ENCODE data around the gene RADX. TPM values are rescaled to one million over a fixed set of nuclear protein-coding genes. Genes with fewer than 3 reads are reported as not detected.

Gene RADX
- total RNA-seq, 1 donor from 2014 or later: 6.7 TPM

- no peak for DNase-seq (ENCODE audit: low spot score)
- no peak for ATAC-seq
Observed at GRCh38 chrX:106670631-106671030, 58.9 kb downstream of the RADX start.

GRCh38 chrX:106672527-106672926 is 60.7 kb downstream of the RADX start:
- DNase-seq (ENCODE audit: low spot score) (no peak), ATAC-seq (no peak)
- intact Hi-C loops (cut with DNase I): no loop called here

More at GRCh38 chrX:106670631-106671030, 58.9 kb downstream of the RADX start:
- intact Hi-C loops (cut with DNase I): no loop called here

DNA sequence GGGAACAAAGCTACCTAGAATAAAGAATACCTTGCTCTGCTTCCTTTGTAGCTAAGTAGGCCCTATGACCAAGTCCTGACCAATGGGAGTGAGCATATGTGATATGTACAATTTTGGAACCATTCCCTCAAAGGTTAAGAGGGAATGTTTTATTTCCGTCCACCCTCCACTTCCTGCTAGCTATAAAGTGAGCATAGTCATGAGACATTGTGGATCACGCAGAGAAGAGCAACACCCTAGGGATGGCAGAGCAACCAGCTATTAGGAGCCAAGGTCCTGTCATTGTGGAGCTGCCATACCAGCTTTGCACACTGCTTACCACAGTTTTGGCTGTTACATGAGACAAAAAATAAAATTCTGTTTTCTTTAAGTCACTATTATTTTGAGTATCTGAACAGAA is 68.9 kb downstream of the RADX start:
- intact Hi-C loops (cut with DNase I): no loop called here
- ATAC-seq (no peak), DNase-seq (ENCODE audit: low spot score) (no peak)

GRCh38 chrX:106684207-106684606 is 72.4 kb downstream of the RADX start:
- intact Hi-C loops (cut with DNase I): no loop called here
- DNase-seq (ENCODE audit: low spot score) (no peak), ATAC-seq (no peak)

GRCh38 chrX:106692425-106693065 is 80.8 kb downstream of the RADX start:
- DNase-seq (ENCODE audit: low spot score): no peak
- no peak for ATAC-seq
- intact Hi-C loops (cut with DNase I): no loop called here

DNA sequence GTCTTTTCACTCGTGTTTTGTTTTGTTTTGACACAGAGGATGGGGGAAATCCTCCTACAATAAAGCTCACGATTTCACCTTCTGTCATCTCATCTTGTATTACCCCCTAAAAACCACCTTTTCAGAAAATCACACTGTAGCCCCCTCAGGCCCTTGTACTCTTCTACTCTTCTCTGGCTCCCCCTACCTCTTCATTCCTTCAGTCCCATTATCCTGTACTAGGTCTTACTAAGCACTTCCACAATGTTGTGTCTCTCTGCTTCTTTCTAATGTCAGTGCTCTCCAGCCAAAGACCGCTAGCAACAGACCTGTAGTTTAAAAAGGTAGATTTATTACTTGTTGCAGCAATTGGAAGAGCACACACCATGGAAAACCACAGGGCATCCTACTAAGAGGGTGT is 84.7 kb downstream of the RADX start:
- intact Hi-C loops (cut with DNase I): no loop called here
- DNase-seq (ENCODE audit: low spot score) (no peak), ATAC-seq (no peak)

- DNase-seq (ENCODE audit: low spot score) (no peak), ATAC-seq (no peak)
- intact Hi-C loops (cut with DNase I): no loop called here
Observed at GRCh38 chrX:106698693-106699092, 86.9 kb downstream of the RADX start.

GRCh38 chrX:106702636-106703035 is 90.9 kb downstream of the RADX start:
- intact Hi-C loops (cut with DNase I): no loop called here
- DNase-seq (ENCODE audit: low spot score) (no peak), ATAC-seq (no peak)

GRCh38 chrX:106706466-106706865 is 94.7 kb downstream of the RADX start:
- DNase-seq (ENCODE audit: low spot score) (no peak), ATAC-seq (no peak)
- intact Hi-C loops (cut with DNase I): no loop called here

GRCh38 chrX:106707771-106708454 is 96.1 kb downstream of the RADX start:
- DNase-seq (ENCODE audit: low spot score) (no peak), ATAC-seq (no peak)
- intact Hi-C loops (cut with DNase I): no loop called here

GRCh38 chrX:106710771-106711170 is 99.0 kb downstream of the RADX start:
- intact Hi-C loops (cut with DNase I): no loop called here
- DNase-seq (ENCODE audit: low spot score) (no peak), ATAC-seq (no peak)

DNA sequence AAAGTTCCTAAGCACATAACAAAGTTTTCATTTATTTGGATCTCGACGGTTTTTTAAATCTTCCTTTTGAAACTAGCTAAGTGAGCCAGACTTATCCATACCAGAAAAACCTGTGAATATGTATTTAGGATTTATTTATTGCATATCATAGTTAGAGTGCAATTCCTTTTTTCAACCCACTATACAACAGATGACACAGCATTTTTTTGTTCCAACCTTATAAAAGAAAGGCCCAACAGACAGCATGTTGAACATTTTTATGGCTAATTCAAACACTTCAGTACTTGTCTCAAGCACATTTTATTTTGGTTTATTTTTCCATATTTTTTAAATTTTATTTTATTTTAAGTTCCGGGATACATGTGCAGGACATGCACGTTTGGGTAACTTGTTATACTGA is 99.6 kb downstream of the RADX start:
- no peak for ATAC-seq

DNA sequence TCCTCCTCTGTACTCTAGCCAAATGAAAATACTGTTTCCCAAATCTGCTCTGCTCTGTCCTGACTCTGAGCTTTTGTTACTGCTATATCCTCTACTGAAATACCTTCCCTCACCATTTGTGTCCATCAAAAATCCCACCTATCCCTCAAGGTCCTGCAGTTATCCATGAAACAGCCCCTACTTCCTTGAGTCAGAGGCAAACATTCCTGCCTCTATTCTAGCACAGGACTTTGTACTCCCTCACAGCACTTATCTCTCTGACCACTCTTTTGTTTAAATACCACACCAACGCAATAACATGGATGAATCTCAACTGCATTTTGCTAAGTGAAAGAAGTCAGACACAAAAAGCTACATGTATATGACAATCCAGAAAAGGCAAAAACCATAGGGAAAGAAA is 104.2 kb downstream of the RADX start:
- no peak for DNase-seq (ENCODE audit: low spot score)
- ATAC-seq: no peak
- intact Hi-C loops (cut with DNase I): no loop called here

More for the DNA sequence above, 99.6 kb downstream of the RADX start:
- no peak for DNase-seq (ENCODE audit: low spot score)
- intact Hi-C loops (cut with DNase I): no loop called here

- no peak for ATAC-seq
- intact Hi-C loops (cut with DNase I): no loop called here
Observed at GRCh38 chrX:106716463-106716862, 104.7 kb downstream of the RADX start.

GRCh38 chrX:106718709-106719108 is 106.9 kb downstream of the RADX start:
- ATAC-seq: no peak
- DNase-seq (ENCODE audit: low spot score): no peak
- intact Hi-C loops (cut with DNase I): no loop called here

More at GRCh38 chrX:106716463-106716862, 104.7 kb downstream of the RADX start:
- DNase-seq (ENCODE audit: low spot score): no peak

- ATAC-seq (no peak), DNase-seq (ENCODE audit: low spot score) (no peak)
- intact Hi-C loops (cut with DNase I): no loop called here
Observed at GRCh38 chrX:106725931-106726330, 114.2 kb downstream of the RADX start.

DNA sequence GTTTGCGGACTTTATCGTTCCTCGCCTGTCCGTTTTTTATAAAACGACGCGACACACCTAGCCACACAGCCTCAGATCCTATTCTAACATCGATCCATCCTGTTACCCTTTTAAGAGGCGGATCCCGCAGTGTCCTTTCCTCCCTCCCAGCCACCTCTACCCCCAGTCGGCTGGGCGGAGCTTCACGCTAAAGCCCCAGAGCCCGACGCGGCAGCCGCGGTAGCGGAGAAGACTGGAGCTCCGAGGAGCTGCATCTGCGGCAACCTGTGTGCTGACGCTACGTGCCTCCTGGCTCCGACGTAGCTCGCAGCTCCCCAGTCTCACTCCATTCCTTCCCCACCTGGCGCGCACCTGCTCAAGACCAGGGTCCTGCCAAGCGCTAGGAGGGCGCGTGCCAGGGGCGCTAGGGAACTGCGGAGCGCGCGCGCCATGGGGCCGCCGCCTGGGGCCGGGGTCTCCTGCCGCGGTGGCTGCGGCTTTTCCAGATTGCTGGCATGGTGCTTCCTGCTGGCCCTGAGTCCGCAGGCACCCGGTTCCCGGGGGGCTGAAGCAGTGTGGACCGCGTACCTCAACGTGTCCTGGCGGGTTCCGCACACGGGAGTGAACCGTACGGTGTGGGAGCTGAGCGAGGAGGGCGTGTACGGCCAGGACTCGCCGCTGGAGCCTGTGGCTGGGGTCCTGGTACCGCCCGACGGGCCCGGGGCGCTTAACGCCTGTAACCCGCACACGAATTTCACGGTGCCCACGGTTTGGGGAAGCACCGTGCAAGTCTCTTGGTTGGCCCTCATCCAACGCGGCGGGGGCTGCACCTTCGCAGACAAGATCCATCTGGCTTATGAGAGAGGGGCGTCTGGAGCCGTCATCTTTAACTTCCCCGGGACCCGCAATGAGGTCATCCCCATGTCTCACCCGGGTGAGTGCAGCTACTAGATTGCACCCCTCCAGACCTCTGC is 115.0 kb downstream of the RADX start, which contains the start of gene RNF128:
TSS of gene RNF128 (plus strand) at position 217 of the 953 bp plus-strand sequence. CDS start at position 430, 213 bp downstream.
- DNase-seq (ENCODE audit: low spot score) (no peak), ATAC-seq (no peak)
- intact Hi-C loops (cut with DNase I): no loop called here

GRCh38 chrX:106728337-106728736 is 116.6 kb downstream of the RADX start:
- DNase-seq (ENCODE audit: low spot score) (no peak), ATAC-seq (no peak)
- intact Hi-C loops (cut with DNase I): no loop called here

Data from sciatic nerve (tissue), 2 donors.